GM21619 (cell line): ENCODE results near the gene TAPT1.

ENCODE experiments used
- ATAC-seq: cut with Tn5 transposase; IDR thresholded peaks from one replicate; pipeline ENCODE4 v1.9.1; 2021; ENCODE audit not compliant: unreplicated experiment

TAPT1 gene

DNA sequence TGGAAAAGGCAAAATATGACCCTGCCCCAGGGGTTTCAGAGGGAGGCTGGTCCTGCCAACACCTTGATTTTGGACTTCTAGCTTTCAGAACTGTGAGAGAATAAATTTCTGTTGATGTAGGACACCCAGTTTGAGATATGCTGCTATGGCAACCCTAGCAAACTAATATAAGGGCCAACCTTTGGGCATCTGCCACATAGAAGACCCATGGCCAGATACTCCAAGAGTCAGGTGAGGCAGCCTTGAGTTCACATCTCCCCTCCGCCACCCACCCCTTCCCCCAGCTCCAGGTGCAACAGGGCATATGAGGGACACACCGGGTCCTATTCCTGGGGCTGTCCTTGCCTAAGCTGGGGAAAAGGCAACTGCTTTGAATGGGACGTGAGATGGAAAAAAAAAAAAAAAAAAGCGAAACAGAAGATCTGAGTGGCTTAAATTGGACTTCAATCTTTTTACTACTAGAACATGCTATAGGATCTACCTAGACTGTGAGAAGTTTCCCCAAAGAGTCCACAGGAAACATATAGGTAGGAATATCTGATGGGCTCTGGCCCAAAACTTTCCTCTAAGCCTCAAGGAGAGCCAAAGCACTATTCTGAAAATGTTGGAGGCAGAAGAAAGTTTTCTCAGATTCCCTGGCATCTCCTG, 85.9 kb downstream of the TAPT1 start:
- no peak for ATAC-seq

DNA sequence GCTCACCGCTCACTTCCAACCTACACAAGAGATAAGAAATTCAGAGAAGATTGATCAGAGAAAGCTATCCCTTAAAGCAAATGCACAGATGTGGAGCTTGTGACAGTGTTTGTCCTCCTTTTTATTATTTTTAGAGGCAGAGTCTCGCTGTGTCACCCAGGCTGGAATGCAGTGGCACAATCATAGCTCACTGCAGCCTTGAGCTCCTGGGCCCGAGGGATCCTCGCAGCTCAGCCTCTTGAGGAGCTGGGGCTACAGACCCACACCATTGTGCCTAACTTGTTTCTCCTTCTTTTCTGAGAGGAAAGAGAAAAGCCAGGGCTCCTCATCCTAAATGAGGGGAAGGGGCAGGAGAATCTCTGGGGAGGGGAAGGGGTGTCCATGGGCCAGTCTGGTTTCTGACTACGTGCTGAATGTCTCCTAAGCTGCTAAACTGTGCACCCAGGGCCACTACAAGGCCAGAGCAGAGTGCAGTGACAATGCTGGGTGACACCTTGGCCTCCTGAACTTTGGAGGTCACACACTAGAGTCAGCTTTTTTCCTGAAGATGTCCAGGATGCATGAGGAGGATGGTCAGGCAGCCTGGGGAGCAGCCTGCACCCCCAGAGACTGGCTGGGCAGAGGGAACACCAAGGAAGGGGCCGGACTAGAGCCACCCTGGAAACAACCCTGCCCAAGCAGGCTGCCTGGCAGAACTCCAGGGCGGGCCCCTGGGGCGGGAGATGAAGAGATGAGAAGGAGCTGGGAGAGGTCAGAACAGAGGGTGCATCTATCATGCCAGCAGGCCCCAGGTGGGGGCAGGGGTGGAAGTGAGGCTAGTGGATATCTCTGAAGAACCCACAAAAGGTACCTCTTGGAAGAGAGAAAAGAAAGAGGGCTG, 87.0 kb downstream of the TAPT1 start:
- ATAC-seq: no peak

DNA sequence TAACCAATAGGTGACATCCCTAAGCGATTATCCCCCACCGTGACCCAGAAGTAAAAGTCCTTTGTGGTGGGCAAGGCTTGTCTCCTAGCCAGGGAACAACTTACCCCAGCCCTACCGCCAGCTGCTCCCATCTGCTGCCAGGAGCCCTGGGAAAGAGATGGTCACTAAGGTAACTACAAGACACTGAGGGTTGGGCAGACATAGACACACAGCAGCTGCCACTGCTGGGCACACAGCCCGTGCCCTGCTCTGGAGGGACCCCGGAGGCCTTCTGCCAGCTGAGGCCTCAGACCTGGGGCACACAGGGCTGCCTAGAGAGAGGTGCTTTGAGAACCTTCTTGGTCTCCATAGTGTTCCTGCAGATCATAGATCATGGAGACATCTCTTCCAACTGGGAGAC, 89.4 kb downstream of the TAPT1 start:
- ATAC-seq: no peak

DNA sequence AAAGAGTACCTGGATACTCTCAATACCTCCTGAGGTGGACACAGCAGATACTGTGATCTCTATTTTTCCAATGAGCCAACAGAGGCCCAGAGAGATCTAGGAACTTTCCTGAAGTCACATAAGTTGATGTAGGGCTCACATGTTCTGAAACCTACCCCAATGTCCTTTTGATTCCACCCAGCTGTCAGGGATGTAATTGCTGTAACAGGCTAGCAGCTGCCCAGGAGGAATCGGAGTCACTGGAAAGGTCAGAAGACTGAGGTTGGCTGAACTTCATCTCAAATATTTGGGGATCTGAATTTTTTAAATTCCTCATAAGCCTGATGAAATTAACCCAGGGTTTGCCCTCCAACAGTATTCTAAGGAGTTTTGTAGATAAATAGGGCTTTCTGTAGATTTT, 90.0 kb downstream of the TAPT1 start:
- no peak for ATAC-seq

DNA sequence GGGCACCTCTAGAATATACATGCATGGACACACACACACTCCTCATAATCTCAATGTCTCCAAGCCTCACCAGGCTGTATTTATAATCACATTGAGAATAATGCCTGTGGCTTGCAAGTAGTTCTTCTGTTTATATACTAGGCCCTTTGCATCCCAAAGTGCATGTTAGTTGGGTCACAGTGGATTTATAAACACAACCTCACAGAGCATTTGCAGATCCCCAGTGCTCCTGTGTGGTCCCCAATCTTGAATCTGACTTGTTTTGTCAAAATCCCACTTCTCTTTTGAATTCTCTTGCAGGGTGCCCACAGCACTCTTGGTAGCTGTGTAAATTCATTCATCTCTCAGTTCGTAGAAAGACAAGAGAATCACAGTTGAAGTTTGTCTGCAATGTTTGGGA, 92.9 kb downstream of the TAPT1 start:
- ATAC-seq: no peak

DNA sequence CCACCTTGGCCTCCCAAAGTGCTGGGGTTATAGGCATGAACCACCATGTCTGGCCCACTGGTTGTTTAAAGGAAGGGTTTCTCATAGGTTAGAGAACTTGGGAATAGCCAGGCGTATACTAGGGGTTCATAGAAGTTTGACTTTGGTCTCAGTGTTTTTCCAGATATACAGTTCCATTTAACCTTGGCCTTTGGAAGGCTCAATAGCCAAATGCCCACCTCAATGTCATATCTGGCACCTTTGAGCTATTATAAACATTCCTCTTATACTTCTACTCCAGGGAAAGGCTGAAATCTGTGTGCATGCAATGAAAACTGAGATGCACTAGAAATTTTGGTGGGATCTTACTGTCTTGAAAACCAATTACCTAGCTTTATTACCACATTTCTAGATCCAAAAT, 95.0 kb downstream of the TAPT1 start:
- ATAC-seq: no peak

DNA sequence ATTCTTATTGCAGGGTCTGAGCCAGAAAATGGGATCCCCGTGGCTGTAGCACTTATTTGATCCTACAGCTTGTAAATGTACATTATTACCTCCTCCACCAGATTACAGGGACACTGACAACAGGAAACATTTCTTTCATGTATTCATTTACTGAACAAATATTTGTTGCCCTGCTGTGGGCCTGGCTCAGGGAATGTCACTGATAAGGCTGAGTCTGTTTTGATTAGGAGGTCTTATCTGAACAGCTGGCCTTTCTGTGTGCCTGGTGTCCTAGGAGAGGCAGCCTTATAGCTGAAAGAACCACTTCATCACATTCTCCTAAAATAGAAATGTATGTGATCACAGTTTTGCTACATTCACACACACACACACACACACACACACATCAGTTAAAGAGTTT, 96.9 kb downstream of the TAPT1 start:
- no peak for ATAC-seq

DNA sequence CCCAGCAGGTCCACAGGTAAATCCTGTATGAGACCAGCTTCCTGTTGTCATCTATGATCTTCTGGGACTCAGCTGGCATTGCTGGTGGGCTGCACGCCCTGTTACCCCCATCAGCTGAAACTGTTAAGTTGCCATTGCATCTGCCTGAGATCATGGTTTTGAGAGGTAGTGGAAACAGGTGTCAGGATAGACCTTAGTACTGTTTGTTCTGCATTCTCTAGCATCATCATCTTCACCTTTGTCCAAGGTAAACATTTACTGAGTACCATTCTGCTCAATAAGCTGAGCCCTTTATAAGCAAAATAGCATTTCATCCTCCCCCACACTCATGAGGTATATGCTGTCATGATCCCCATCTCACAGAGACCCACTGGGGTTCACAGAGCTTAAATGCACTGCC, 99.6 kb downstream of the TAPT1 start:
- ATAC-seq: no peak

DNA sequence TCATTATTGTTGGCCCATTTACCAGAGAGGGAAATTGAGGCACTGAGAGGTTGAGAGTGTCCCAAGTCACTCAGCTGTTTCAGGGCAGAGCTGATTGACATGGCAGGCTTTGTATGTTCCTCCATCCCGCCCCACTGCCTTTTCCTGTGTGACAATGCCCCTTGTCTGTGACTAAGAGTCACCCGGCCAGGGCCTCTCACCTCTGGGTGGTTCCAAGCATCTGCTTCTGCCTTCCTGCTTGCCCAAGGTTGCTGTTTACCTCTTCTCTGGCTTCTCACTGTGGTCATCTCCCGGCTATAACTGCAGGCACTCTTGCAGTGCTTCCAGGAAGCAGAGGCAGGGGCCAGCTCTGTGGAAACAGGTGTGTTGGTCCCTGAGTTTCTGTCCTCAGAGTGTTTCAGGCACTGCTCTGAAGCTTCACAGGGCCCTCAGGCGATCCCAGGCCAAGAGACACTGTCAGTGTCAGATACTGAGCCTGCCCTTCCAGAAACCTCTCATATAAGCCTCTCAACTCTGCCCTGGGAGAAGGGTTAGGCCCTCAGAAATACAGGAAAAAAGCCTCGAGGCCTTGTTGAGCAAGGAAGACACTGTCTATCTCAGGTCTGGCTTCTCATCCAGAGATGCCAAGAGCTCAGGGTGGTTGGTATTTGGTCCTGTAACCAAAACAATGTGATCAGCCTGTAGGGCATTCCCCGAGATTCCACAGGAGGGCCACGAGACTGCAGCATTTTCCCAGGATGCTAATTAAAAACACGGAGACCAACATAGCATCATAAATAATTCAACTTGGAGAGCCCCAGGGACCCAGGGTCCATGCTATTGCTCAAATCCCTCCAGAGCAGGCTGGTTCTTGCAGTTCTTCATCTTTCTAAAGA, 100.5 kb downstream of the TAPT1 start:
- no peak for ATAC-seq

DNA sequence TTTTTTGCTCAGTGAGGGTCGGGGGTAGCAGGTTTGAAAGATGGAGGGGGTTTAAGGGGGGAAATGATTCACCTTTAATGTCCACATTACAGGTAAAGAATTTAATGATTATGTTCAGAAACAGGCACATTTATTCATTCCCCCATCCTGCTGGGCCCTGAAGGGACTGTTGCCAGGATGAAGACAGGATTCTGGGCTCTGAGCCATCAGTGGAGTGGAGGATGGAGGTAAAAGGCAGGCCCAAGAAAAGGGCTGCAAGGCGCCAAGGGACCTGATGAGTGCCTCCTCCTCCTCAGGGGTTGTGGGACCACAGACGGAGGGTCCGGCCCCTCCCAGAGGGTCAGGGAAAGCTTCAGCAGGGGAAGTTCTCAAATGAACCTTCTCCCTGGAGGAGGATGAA, 102.0 kb downstream of the TAPT1 start:
- no peak for ATAC-seq

DNA sequence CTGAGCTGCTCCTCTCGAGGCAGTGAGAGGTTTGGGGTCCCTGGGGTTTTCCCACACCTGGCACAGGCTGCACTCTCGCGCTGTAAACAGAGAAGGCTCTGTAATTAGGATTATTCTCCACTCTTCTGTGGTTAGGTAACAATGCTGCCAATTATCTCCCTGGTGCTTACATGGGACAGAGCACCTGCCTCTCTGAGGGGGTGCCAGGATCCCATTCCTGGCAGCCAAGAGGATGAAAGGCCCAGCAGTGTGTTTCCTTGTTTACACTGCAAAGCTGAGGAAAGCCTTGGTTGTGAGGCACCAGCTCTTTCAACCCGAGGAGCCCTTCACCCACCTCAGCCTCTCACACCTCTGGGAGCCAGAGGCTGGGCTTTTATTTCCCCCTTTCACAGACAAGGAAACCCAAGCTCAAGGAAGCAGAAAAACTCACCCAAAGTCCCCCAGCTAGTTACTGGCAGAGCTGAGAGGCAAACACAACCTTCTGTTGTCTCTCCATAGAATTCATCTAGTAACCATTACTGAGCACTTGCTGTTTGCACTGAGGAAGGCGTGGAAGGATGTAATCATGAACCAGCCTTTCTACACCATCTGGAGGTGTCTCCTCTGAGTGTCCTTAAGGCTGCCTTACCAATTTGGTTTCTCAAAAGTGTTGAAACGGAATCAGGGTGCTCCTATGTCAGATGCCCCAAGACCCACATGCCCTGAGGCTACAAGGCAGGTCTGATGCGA, 102.8 kb downstream of the TAPT1 start:
- no peak for ATAC-seq

DNA sequence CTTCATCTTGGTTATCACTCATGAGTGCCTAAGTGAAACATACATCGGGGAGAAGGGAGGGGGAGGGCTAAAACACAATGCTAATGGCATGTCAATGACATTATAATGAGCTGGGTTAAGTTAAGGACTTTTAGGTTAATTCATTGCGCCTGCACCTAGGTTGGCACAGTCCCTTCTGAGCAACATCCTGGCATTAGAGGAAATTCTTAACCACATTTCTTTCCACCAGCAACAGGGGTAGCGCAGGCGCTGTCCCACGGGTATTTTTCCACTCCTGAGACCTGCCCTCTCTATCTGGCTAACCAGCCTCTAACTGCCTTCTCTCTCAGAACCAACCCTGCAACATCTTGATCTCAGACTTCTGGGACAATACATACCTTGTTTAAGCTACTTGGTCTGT, 103.5 kb downstream of the TAPT1 start:
- no peak for ATAC-seq

DNA sequence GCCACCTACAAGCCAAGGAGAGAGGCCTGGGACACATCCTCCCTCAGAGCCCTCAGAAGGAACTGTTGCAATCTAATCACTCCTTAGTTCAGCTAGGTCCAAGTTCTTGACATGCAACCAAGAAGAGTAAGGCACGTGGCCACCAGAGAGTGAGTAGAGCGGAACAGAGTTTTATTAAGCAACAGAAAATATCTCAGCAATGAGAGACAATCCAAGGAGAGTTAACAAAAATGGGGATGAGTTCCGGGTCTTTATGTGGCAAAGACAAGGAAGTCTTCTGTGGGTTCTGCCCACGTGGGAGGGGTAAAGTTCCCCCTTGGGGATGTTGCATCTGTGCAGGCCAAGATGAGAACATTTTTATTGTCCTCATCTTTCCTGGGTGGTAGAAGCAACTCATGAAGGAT, 104.0 kb downstream of the TAPT1 start:
- ATAC-seq: no peak

DNA sequence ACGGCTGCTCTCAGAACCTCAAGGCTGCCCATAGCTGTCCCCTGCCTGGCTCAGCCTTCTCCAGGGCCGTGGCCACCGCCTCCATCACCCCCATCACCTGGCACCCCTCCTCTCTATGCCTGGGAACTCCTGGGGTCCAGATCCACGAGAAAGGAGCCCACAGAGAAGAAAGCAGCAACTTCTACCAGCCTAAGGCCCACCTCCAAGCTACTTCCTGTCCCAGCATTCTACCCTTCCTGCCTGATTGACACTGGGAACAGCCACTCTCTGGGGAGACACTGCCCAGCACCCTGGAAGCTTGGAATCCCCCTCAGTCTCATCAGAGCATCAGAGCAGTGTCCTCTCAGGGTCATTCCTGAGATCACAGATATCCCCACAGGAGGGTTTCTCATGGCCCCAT, 105.6 kb downstream of the TAPT1 start:
- ATAC-seq: no peak

DNA sequence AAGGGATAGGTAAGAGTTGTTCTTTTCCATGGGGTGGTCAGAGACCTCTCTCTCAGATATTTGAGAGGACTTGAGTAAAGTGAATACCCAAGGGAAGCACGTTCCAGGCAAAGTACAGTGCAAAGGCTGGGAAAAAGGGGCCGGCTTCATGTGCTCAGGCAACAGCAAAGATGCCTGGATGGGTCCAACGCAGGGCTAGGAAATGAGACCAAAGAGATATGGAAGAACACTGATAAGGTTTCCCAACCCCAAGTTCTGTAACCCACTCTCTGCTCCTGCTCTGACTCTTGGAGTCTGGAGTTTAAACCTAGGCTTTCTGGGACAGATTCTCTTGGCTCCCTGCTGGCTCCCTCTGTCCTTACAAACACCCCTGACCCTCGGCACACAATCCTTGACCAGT, 106.3 kb downstream of the TAPT1 start:
- ATAC-seq: no peak

DNA sequence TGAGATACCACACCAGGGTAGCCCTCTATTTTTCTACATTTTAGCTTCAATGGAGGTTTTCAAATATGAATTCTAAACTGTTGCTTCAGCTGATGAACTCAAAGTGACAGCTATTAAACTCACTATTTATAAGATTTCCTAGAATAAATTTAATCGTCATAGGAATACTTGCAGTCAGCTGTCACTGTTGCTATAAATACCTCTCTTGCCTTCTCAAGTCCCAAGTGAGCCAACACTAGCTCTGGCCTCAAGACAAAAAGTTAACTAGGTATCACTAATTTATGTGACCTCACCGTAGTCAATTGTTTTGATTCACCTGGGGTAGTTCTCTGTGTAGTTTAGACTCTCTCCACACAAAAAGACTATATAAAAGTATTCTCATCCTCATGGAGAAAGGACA, 108.2 kb downstream of the TAPT1 start:
- no peak for ATAC-seq

DNA sequence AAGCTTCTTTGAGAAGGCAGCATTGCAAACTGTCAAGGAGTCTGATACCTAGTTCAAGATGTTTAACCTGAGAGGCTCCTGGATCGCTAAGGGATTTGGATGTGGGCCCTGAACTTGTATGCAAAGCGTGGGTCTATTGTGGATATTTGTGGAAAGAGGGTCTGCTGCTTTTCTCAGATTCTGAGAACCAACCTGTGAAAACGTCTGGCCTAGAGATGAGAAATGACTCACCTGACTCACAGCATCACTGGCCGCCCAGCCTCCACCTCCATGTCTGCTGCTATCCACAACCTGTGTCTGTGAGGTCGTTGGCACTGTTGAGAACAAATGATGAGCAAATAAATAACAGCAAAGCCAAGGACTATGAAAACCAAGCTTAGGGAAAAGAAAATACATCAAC, 109.1 kb downstream of the TAPT1 start:
- ATAC-seq: no peak

DNA sequence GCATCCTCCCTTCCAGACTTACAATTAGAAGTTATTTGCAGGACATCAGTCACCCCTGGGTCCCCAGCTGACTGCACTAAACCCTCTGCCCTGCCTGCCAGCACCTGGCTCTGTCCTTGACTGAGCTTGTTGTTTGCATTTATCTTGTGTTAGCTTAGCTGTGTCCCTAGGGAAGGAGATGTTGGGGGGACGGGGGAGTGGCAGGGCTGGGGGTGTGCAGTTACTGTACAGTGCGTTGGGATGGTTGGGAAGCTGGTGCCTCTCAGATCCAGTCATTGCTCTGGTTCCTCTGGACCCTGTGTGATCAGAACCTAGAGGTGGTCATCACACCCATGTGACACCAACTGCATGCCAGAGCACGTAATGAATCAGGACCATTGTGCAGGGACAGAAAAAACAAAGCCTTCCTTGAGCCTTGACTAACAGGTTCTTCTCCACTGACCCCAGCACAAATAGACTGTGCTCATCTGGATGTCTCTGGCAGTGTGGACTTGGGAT, 109.7 kb downstream of the TAPT1 start:
- no peak for ATAC-seq

DNA sequence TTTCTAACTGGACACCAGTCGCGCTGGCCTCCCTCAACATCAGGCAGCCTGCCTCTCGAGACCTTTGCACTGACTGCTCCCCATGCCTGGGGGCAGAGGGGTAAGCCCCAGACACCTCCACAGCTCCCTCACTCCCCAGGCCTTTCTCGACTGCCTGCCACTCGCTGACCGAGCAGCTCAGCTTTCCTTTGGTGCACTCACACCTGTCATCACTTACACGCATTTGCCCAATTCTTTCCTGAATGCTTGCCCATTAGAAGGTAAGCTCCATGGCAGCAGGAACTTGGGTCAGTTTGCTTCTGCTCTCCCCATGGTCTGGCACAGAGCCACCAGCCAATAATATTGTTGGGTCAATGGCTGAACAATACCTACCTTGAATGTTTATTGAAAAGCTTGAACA, 110.3 kb downstream of the TAPT1 start:
- no peak for ATAC-seq

DNA sequence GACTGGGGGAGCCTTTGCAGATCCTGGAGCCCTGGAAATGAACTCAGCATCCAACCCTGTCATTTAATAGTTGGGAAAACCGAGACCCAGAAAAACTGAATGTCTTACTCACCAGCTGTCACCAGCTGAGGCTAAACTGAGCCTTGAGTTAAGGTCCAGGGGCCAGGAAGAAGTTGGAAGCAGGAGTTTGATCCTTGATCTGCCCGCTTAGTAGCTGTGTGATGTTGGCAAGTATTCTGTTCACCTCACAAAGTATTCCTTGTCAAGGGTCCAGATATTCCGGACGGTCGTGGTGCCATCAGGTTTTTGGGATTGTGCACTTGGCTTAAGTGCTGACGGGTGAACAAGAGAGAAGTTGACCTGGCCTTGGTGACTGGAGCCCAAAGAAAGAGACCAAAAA, 111.7 kb downstream of the TAPT1 start:
- no peak for ATAC-seq

DNA sequence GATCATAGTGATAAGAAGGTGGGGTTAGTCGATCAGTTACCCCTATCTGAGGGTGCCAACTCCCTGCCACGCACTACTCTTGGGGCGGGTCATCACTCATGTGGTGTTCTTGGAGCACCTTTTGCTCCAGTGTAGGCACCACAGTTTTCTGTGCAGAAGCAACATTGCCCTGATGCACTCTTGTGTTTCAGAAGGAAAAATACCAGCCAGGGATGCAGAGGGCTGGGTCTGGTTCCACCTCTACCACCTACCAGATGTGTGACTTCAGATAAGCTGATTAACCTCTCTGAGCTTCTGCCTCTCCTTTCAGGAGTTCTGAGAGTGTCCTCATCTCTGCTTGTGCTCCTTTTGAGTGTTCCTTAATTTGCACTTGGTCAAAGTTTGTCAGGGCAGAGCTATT, 112.5 kb downstream of the TAPT1 start:
- ATAC-seq: no peak
